GM12872 (cell line): ENCODE data around the gene FBXW8.

Source experiments
- TF ChIP-seq, protein P1 (sequence below): IDR thresholded peaks from 3 replicates; pipeline ENCODE4 v1.5.1; 2011; ENCODE audit warnings: low read depth, mild to moderate bottlenecking, low read length, moderate library complexity; ENCODE audit not compliant: insufficient read depth

FBXW8 gene

DNA sequence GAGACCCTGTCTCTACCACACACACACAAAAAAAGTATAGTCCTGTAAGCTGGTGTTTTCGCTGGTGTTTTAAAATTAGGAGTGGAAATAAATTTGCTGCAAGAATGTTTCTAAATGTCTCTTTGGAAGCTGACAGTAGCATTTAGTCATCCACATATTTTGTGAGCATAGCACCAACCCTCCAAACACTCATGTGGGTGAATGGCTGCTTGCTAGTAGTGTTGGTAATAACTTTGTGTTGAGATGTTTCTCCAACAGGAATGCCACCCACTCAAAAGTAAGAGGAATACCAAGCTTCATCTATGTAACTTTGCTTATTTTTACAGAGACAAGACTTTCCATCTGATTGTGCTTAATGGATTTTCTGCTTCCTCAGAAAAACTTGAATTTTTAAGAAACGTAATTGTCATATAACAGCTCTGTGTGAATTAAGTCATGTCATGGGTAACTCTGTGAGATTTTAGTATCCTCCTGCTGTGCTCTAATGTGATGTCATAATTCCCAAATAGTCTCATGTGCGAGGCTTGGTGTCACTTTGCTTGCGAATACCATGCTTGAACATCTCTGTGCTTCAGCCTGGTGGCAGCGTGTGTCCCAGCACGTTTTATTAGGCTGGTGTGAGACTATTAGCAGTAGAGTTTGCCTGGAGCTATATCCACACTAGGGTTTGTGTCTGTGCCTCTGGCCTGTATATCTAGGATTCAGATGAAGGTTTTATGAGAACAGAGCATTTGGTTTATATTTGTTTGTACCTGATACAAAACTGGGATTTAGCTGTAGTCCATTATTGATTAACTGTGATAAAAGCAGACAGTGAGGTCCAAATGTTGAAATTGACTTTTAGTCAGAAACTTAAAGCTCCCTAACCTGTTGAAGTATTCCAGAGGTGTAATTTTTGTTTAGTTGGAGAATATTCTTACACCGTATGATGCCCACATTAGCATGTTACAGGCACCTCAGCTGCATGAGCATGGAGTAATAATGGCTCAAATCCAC, 80.5 kb downstream of the FBXW8 start:
- TF ChIP-seq, protein P1, sequence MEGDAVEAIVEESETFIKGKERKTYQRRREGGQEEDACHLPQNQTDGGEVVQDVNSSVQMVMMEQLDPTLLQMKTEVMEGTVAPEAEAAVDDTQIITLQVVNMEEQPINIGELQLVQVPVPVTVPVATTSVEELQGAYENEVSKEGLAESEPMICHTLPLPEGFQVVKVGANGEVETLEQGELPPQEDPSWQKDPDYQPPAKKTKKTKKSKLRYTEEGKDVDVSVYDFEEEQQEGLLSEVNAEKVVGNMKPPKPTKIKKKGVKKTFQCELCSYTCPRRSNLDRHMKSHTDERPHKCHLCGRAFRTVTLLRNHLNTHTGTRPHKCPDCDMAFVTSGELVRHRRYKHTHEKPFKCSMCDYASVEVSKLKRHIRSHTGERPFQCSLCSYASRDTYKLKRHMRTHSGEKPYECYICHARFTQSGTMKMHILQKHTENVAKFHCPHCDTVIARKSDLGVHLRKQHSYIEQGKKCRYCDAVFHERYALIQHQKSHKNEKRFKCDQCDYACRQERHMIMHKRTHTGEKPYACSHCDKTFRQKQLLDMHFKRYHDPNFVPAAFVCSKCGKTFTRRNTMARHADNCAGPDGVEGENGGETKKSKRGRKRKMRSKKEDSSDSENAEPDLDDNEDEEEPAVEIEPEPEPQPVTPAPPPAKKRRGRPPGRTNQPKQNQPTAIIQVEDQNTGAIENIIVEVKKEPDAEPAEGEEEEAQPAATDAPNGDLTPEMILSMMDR: no peak

DNA sequence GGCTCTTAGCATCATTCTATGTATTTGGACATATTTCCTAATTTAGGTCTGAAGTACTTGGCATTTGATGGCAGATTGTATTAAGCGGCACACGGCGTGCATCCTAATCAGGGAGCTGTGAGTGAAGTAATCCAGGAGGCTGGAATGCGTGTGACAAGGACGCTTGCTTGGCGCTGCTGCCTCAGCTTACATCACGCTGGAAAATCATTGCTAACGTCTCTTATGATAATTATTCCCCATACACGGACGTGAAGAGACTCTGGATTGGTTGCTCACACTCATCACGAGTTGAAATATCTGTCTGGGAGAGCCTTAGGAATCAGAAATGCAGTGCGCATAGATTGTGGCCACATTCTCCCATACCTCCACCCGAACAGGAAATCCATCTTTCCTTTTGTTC, 85.3 kb downstream of the FBXW8 start:
- TF ChIP-seq, protein P1: no peak

DNA sequence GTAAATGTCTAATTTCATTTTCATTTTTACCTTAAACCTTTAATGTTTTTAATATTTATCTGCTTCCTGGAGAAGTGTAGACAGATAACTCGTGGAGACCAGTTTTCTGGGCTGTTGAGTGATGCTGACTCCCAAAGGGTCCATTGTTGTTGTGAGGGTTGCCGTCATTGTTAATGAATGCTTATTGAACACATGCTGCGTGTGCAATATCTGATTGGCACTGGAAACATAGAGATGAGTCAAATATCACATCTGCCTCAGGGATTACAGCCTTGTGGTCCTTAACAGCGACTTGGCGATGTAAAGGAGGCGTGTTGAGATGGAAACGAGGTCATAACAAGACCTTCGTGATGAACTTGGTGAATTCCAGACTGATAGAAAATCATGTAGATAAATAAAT, 85.9 kb downstream of the FBXW8 start:
- TF ChIP-seq, protein P1: no peak

DNA sequence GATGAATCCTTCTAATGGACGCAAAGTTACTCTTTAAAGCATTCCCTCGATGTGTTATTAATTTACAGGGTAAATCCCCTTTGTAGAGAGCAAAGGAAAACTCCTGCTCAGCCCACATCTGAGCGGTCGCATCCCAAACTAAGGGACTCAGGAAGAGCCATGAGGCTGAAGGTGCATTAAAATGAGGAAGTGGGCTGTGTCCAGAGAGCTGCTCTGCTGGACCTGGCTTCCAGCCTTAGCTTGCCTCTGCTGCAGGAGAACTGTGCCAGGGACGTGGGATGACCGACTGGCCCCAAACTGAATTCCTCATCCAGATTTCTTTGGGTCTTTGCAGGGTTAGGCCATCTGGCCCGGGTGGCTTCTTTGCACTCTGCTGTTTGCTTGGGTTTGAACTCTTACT, 88.3 kb downstream of the FBXW8 start:
- TF ChIP-seq, protein P1: no peak

DNA sequence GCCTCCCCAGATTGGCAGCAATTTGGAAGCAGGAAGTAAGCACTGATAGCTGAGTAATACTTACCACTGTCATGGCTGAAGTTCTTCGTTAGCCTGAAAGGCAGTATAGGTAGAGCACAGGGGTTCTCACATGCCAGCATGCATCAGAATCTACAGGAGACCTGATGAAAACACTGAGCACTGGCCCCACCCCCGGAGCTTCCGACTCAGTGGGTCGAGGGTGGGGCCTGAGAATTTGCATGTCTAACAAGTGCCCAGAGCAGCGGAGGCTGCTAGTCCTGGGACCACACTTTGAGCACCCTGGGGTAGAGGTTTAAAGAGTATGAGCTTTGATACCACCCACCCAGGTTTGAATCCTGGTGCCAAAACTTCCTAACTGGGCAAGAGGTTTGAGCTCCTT, 89.6 kb downstream of the FBXW8 start:
- TF ChIP-seq, protein P1: no peak

DNA sequence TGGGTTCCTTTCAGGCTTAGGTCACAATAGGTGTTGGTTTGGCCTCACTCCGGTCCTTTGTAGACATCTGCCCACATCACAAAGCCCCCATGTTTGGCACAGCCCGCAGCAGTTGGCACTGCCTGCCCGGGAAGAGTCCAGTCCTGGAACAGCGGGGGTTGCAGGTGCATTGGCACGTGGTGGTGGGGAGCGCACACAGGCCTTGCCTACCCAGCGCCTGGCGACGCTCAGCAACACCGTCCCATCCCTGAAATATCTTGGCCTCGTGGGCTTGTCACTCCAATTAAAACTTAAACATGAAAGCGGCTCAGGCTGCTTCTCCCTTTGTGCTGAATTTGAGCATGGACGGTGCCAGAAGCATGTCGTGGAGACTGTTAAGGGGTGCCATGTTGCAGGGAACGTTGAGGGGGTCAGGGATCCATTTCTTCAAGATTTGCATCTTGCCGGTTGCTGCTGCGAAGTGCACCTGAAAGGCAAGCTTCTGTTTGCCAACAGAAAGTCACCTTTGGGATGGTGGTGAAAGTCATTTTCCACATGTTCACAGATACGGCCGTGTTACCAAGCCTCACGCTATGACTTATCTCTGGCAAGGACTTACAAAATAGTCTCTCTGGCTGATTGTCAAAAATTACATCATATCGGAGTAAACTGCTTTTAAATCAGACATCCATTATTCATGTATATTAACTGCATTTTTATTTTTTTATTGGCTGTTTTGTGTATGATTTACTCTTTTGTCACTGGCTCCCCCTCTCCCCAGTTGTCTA, 91.5 kb downstream of the FBXW8 start:
- TF ChIP-seq, protein P1: no peak

DNA sequence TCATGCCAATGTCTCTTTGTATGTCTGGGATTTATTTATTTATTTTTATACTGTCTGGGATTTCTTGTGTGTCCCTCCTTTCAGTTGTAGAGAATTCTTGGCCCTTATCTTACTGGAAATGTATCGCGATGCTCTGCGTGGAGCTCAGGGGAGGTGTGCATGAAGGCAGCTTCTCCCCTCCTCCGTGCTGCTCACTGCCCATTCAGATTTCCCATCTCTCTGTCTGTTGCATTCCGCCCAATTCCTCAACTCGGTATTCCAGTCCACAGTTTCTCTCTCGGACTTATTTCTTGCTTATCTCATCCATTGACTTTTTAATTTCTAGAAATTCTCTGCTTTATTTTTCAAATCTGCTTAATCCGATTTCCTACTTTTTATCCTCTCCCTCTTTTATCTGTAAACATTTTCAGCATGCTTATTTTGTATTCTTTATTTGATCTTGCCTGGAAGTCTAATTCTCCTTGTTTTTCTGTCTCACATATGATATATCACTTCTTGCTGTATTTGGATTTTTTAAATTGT, 93.2 kb downstream of the FBXW8 start:
- TF ChIP-seq, protein P1: no peak
